KMS-11 (cell line): ENCODE data around the gene FGFR4.

Experiments
- H2AFZ ChIP-seq: fragments of 200-600 bp; sonication (generic); 2 replicates; pipeline ENCODE4 v1.6.1; 2016; ENCODE audit warnings: antibody characterized with exemption, mixed run types, low read depth
- H3K27ac ChIP-seq: fragments of 200-600 bp; sonication (generic); 2 replicates; pipeline ENCODE4 v1.6.1; 2016; ENCODE audit warnings: mild to moderate bottlenecking, mixed run types
- H3K27me3 ChIP-seq: fragments of 200-600 bp; sonication (generic); 2 replicates; pipeline ENCODE4 v1.6.1; 2017; ENCODE audit warnings: mild to moderate bottlenecking, low read depth, mixed run types, moderate library complexity; ENCODE audit not compliant: insufficient read depth
- H3K36me3 ChIP-seq: fragments of 200-600 bp; sonication (generic); 2 replicates; pipeline ENCODE4 v1.6.1; 2017; ENCODE audit warnings: mild to moderate bottlenecking, mixed run types; ENCODE audit not compliant: insufficient read depth
- H3K4me1 ChIP-seq: fragments of 200-600 bp; sonication (generic); 2 replicates; pipeline ENCODE4 v1.6.1; 2016; ENCODE audit warnings: mild to moderate bottlenecking, low read depth, mixed run types; ENCODE audit not compliant: poor library complexity, severe bottlenecking
- H3K4me2 ChIP-seq: fragments of 200-600 bp; sonication (generic); 2 replicates; pipeline ENCODE4 v1.7.0; 2016; ENCODE audit warnings: mild to moderate bottlenecking, mixed run types
- H3K4me3 ChIP-seq: fragments of 200-600 bp; sonication (generic); IDR thresholded peaks from 2 replicates; pipeline ENCODE4 v1.6.1; 2017; ENCODE audit warnings: low read depth, low read length, mixed read lengths; ENCODE audit not compliant: insufficient read depth
- H3K79me2 ChIP-seq: fragments of 200-600 bp; sonication (generic); 2 replicates; pipeline ENCODE4 v1.6.1; 2016; ENCODE audit warnings: low read depth, mixed run types; ENCODE audit not compliant: insufficient read depth
- H3K9ac ChIP-seq: fragments of 200-600 bp; sonication (generic); 2 replicates; pipeline ENCODE4 v1.6.1; 2016; ENCODE audit warnings: mild to moderate bottlenecking, mixed run types
- H4K20me1 ChIP-seq: fragments of 200-600 bp; sonication (generic); 2 replicates; pipeline ENCODE4 v1.6.1; 2016; ENCODE audit warnings: mild to moderate bottlenecking, mixed run types; ENCODE audit not compliant: insufficient read depth
- TF ChIP-seq, protein P1 (sequence below): fragments of 200-600 bp; sonication (generic); conservative IDR thresholded peaks from 2 replicates; pipeline ENCODE4 v1.6.1; 2017; ENCODE audit warnings: low read depth, mild to moderate bottlenecking, antibody characterized with exemption, low read length, moderate library complexity, mixed read lengths

The FGFR4 gene

DNA sequence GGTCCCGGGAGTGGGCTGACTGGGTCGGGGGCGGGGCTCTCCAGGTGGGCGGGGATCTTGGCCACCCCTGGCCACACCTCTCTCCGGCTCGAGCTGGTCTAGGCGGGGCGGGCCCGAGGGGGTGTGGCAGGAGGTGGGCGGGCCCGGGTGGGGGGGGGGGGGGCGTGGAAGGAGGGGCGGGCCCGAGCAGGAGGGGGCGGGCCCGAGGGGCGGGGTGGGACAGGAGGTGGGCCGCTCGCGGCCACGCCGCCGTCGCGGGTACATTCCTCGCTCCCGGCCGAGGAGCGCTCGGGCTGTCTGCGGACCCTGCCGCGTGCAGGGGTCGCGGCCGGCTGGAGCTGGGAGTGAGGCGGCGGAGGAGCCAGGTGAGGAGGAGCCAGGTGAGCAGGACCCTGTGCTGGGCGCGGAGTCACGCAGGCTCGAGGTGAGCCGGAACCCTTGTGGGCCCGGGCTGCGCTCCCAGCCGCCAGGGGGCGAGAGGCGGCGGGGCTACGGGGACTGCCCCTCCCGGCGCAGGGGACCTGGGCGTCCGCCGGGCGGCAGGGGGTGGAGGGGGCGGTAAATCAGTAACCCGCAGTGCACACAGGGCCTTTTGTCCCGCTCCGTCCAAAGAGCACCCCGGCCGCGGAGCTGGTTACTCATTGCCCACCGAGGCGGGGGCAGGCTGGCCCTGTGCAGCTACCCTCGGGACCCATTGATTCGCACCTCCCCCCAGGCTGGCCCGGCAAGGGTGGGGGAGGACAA lies at the start of gene FGFR4:
Gene FGFR4 (plus strand): TSS at position 262 of the 744 bp plus-strand sequence. CDS start 2,688 bp downstream, outside the sequence.
- TF ChIP-seq, protein P1, sequence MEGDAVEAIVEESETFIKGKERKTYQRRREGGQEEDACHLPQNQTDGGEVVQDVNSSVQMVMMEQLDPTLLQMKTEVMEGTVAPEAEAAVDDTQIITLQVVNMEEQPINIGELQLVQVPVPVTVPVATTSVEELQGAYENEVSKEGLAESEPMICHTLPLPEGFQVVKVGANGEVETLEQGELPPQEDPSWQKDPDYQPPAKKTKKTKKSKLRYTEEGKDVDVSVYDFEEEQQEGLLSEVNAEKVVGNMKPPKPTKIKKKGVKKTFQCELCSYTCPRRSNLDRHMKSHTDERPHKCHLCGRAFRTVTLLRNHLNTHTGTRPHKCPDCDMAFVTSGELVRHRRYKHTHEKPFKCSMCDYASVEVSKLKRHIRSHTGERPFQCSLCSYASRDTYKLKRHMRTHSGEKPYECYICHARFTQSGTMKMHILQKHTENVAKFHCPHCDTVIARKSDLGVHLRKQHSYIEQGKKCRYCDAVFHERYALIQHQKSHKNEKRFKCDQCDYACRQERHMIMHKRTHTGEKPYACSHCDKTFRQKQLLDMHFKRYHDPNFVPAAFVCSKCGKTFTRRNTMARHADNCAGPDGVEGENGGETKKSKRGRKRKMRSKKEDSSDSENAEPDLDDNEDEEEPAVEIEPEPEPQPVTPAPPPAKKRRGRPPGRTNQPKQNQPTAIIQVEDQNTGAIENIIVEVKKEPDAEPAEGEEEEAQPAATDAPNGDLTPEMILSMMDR: peak; percentile 58
- Histone ChIP-seq H3K4me3 (no peak within 1 kb of the TSS), H3K9ac (peak within 1 kb of the TSS; percentile 30; the same call in 1 of the 2 replicates), H3K36me3 (no peaks in the 10 kb centered on the region), H4K20me1 (no peaks in the 10 kb centered on the region), H3K4me1 (peaks cover 3% of the 10 kb centered on the region), H3K27me3 (no peaks in the 10 kb centered on the region), H3K27ac (no peak within 1 kb of the TSS), H3K4me2 (peak within 1 kb of the TSS; percentile 51; the same call in 1 of the 2 replicates), H2AFZ (peak within 1 kb of the TSS; percentile 57; the same call in 1 of the 2 replicates), H3K79me2 (no peaks in the 10 kb centered on the region)

DNA sequence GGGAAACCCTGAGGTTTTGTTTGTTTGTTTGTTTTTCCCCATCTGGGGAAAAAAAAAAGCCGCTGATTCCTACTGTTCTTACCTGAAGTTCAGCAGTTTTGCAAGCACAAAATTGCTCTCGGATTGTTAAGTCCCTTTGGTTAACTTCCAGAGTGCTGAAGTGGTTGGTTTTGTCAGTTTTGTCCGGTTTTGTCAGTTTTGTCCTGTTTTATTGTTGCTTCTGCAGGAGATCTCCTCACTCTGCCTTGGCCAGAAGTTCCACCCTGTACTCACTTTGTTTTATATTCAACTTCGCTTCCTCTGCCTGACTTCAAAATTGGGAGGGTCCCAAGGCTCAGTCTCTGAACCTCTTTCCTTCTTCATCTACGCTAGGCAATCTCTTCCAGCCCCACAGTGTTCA lies 49.8 kb upstream of the FGFR4 start:
- no peak overlapping the region for H3K4me2 ChIP-seq
- no peaks in the 10 kb centered on the region; the same call in 1 of the 2 replicates for H3K79me2 ChIP-seq
- no peaks in the 10 kb centered on the region for H4K20me1 ChIP-seq
- H3K4me1 ChIP-seq: peaks cover 9% of the 10 kb centered on the region
- H2AFZ ChIP-seq: no peak overlapping the region
- H3K27me3 ChIP-seq: no peaks in the 10 kb centered on the region
- H3K36me3 ChIP-seq: no peaks in the 10 kb centered on the region
- TF ChIP-seq, protein P1: no peak
- no peak overlapping the region for H3K4me3 ChIP-seq
- no peak overlapping the region for H3K27ac ChIP-seq
- no peak overlapping the region for H3K9ac ChIP-seq

DNA sequence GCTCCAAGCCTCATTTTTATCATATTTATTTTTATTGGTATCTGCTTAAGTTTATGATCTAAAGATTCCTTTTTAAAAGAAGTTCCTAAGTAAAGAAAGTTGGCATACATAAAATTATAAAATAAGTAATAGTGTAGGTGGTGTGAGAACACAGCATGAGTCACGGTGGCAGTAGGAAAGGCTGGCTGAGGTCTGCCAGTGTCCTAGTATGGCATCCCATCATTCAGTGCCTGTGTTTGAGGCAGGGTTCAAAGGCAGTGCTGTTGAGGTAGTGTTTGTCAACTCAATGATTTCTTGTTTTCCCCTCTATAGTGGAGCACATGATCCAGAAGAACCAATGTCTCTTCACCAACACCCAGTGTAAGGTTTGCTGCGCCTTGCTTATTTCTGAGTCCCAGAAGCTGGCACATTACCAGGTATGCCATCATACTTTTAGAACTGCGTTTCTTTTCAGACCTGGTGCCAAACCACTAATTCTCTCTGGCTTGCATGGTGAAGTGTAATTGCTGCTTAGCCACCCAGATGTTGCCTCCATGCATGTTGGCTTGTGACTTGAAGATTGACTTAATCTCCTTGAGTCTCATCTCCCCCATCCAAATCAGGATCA lies 45.8 kb upstream of the FGFR4 start:
- Histone ChIP-seq H3K36me3 (no peaks in the 10 kb centered on the region), H3K9ac (no peak overlapping the region), H2AFZ (no peak overlapping the region), H3K27ac (no peak overlapping the region), H3K4me2 (no peak overlapping the region), H3K79me2 (no peaks in the 10 kb centered on the region), H4K20me1 (no peaks in the 10 kb centered on the region), H3K27me3 (no peaks in the 10 kb centered on the region), H3K4me3 (no peak overlapping the region), H3K4me1 (peaks cover 7% of the 10 kb centered on the region)
- TF ChIP-seq, protein P1: no peak

DNA sequence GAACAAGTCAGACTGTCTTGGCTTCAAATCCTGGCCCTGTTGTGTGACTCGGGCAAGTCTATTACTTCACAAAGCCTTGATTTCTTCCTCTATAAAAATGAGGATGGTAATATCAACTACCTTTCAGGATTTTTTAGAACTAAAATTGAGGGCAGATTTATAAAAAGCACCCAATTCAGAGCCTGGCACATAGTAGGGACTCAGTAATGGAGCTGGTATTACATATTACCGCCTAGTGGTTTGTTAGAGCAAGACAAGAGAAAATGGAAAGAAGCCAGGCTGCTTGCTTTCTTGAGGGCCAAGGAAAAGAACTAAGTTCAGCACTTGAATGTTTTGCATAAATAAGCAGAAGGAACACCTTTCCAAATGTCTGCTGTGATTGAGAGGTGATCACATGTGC lies 44.8 kb upstream of the FGFR4 start:
- TF ChIP-seq, protein P1: no peak
- H3K27me3 ChIP-seq: no peaks in the 10 kb centered on the region
- H3K4me1 ChIP-seq: no peaks in the 10 kb centered on the region
- no peaks in the 10 kb centered on the region for H3K36me3 ChIP-seq
- no peak overlapping the region for H3K4me3 ChIP-seq
- no peaks in the 10 kb centered on the region for H4K20me1 ChIP-seq
- H3K27ac ChIP-seq: no peak overlapping the region
- H3K9ac ChIP-seq: no peak overlapping the region
- H2AFZ ChIP-seq: no peak overlapping the region
- H3K79me2 ChIP-seq: no peaks in the 10 kb centered on the region
- H3K4me2 ChIP-seq: no peak overlapping the region
